Peyer's patch (tissue), 4 donors: ENCODE results near the gene CA10.

ENCODE experiments used
- CTCF ChIP-seq, 6 experiments: fragments of 450-650 bp in 4 of 6; fragments of 200-600 bp in 2 of 6; sonication (generic) in 1 of 6; IDR thresholded peaks; one replicate each; pipeline ENCODE4 v1.5.1; 2017 to 2019; ENCODE audit warnings: antibody characterized with exemption in 6 of 6, mild to moderate bottlenecking in 3 of 6, moderate library complexity in 1 of 6
- POLR2A ChIP-seq, 2 donors: fragments of 450-650 bp; IDR thresholded peaks; one replicate each; pipeline ENCODE4 v1.5.1; 2017; ENCODE audit warnings: antibody characterized with exemption in 2 of 2, mild to moderate bottlenecking in 2 of 2, moderate library complexity in 2 of 2

- TF ChIP-seq CTCF (IDR thresholded peaks at IDR 0.05) = no peak
- no peak for TF ChIP-seq POLR2A (IDR thresholded peaks at IDR 0.05)
These were observed 426.4 kb downstream of the CA10 start for GRCh38 chr17:51731941-51732722.
